Endothelial cell of umbilical vein (primary cell): Measurements from ENCODE around the gene TWIST2. TPM values are rescaled to one million over a fixed set of nuclear protein-coding genes. Genes with fewer than 3 reads are reported as not detected.

ENCODE experiments used
- BruUV-seq: library from RNA; stranded (reverse); fragments of 400-500 nt; replicated peaks from 2 replicates; lab custom pipeline; 2021; lab: Mats Ljungman, UMichigan
- CTCF ChIA-PET: fragments of 300-600, 350-600 bp; sonication (Branson Sonifier 250); formaldehyde crosslinking; loops from one replicate; lab custom pipeline; 2021; ENCODE audit warnings: antibody characterized with exemption, inconsistent platforms; lab: Charles Lee
- POLR2A ChIA-PET: fragments of 300-600, 350-600 bp; sonication (Branson Sonifier 250); formaldehyde crosslinking; loops from one replicate; lab custom pipeline; 2021; ENCODE audit warnings: antibody characterized with exemption, inconsistent platforms; lab: Charles Lee
- DNase-seq: peaks from one replicate; pipeline ENCODE4 v3.0.0-alpha.2; 2011; ENCODE audit warnings: low read depth, low spot score
- FAIRE-seq: peaks from 2 replicates; lab custom pipeline; 2011; peaks lifted over from hg19 to GRCh38; lab: Jason Lieb, UNC
- H2AFZ ChIP-seq: 2 replicates; pipeline ENCODE4 v1.6.0; 2012; ENCODE audit warnings: low read depth, low read length, control low read depth, inconsistent platforms
- H3K27ac ChIP-seq: 2 replicates; pipeline ENCODE4 v1.5.1; 2011; ENCODE audit warnings: low read depth, mild to moderate bottlenecking, control low read depth, low read length, moderate library complexity; ENCODE audit not compliant: insufficient read depth
- H3K27me3 ChIP-seq, 2 experiments: 2 replicates each; pipeline versions ENCODE4 v1.6.0 to v1.6.1; 2011; ENCODE audit warnings: low read length in 2 of 2, mixed read lengths in 1 of 2; ENCODE audit not compliant: control insufficient read depth in 2 of 2, insufficient read depth in 2 of 2
- H3K36me3 ChIP-seq, 2 experiments: 2 replicates in 1 of 2; 3 replicates in 1 of 2; pipeline ENCODE4 v1.5.1; 2011; ENCODE audit warnings: low read length in 2 of 2, mild to moderate bottlenecking in 1 of 2, moderate library complexity in 1 of 2; ENCODE audit not compliant: control insufficient read depth in 2 of 2, insufficient read depth in 2 of 2; ENCODE audit errors: extremely low read depth in 1 of 2
- H3K4me1 ChIP-seq: 3 replicates; pipeline ENCODE4 v1.5.1; 2011; ENCODE audit warnings: mild to moderate bottlenecking, low read length; ENCODE audit not compliant: control insufficient read depth, insufficient read depth; ENCODE audit errors: extremely low read depth
- H3K4me2 ChIP-seq: 2 replicates; pipeline ENCODE4 v1.6.1; 2011; ENCODE audit warnings: low read length, control low read depth, mixed read lengths; ENCODE audit not compliant: insufficient read depth
- H3K4me3 ChIP-seq, 3 experiments: fragments of 200-600 bp in 1 of 3; sonication (generic), shearing (Covaris generic) in 1 of 3; replicated peaks in 1 of 3; 2 replicates each; pipeline ENCODE4 v1.5.1; 2011 to 2016; ENCODE audit warnings: control low read depth in 3 of 3, low read length in 3 of 3, mild to moderate bottlenecking in 2 of 3, inconsistent platforms in 1 of 3, low read depth in 1 of 3, moderate library complexity in 1 of 3; ENCODE audit not compliant: insufficient read depth in 1 of 3
- H3K79me2 ChIP-seq: 2 replicates; pipeline ENCODE4 v1.6.0; 2012; ENCODE audit warnings: low read length, inconsistent platforms; ENCODE audit not compliant: control insufficient read depth, insufficient read depth
- H3K9ac ChIP-seq: replicated peaks from 2 replicates; pipeline ENCODE3; 2011; ENCODE audit warnings: low read length, control low read depth; ENCODE audit not compliant: insufficient read depth; ENCODE audit errors: extremely low read depth
- H3K9me1 ChIP-seq: replicated peaks from 3 replicates; pipeline ENCODE4 v1.6.0; 2011; ENCODE audit warnings: mild to moderate bottlenecking, low read length; ENCODE audit not compliant: control insufficient read depth, insufficient read depth; ENCODE audit errors: extremely low read depth
- H3K9me3 ChIP-seq: replicated peaks from 2 replicates; pipeline ENCODE4 v1.5.1; 2012; ENCODE audit warnings: low read length, inconsistent platforms; ENCODE audit not compliant: control insufficient read depth, insufficient read depth
- H4K20me1 ChIP-seq: replicated peaks from 2 replicates; pipeline ENCODE3; 2011; ENCODE audit warnings: mild to moderate bottlenecking, low read length; ENCODE audit not compliant: control insufficient read depth, insufficient read depth; ENCODE audit errors: extremely low read depth
- CTCF ChIP-seq, 2 donors: IDR thresholded peaks; 1 replicate in 1 of 2; 2 replicates in 1 of 2; pipeline ENCODE4 v1.5.1; 2011; ENCODE audit warnings: low read length in 2 of 2, mild to moderate bottlenecking in 2 of 2, moderate library complexity in 2 of 2, control low read depth in 1 of 2, inconsistent platforms in 1 of 2, low read depth in 1 of 2; ENCODE audit not compliant: insufficient read depth in 1 of 2; ENCODE audit errors: extremely low read depth in 1 of 2
- EZH2 ChIP-seq: IDR thresholded peaks from 2 replicates; pipeline ENCODE4 v1.6.1; 2012; ENCODE audit warnings: borderline replicate concordance, low read depth, mild to moderate bottlenecking, moderate library complexity, low read length, inconsistent platforms; ENCODE audit not compliant: severe bottlenecking
- FOS ChIP-seq: IDR thresholded peaks from 2 replicates; pipeline ENCODE4 v1.6.1; 2011; ENCODE audit warnings: mild to moderate bottlenecking, low read length, moderate library complexity, borderline replicate concordance; ENCODE audit not compliant: insufficient read depth
- GATA2 ChIP-seq: IDR thresholded peaks from 2 replicates; pipeline ENCODE4 v1.7.0; 2011; ENCODE audit warnings: low read depth, mild to moderate bottlenecking, moderate library complexity, mixed read lengths, low read length; ENCODE audit not compliant: insufficient read length, insufficient read depth
- JUN ChIP-seq: IDR thresholded peaks from 2 replicates; pipeline ENCODE4 v1.6.1; 2011; ENCODE audit warnings: borderline replicate concordance, low read depth; ENCODE audit not compliant: insufficient read length, insufficient read depth
- MAX ChIP-seq: IDR thresholded peaks from 2 replicates; pipeline ENCODE4 v1.6.1; 2011; ENCODE audit not compliant: insufficient read depth, insufficient read length
- MYC ChIP-seq: IDR thresholded peaks from one replicate; pipeline ENCODE4 v1.6.1; 2011; ENCODE audit warnings: mild to moderate bottlenecking, low read depth, low read length
- POLR2A ChIP-seq: IDR thresholded peaks from 2 replicates; pipeline ENCODE4 v1.6.1; 2012; ENCODE audit warnings: low read depth, mild to moderate bottlenecking, control low read depth, low read length
- POLR2AphosphoS5 ChIP-seq: IDR thresholded peaks from 2 replicates; pipeline ENCODE4 v1.6.1; 2012; ENCODE audit warnings: low read depth, mild to moderate bottlenecking, control low read depth, low read length, moderate library complexity; ENCODE audit not compliant: insufficient read depth
- dilution Hi-C: fragments of 300-500 bp; cut with MboI; formaldehyde crosslinking; loops from one replicate; pipeline ENCODE4 v1.15.0; 2019; ENCODE audit warnings: low sequenced_read_pairs; ENCODE audit not compliant: extremely low pct_ligation_motif_present
- intact Hi-C: fragments of 100-400 bp; cut with micrococcal nuclease; formaldehyde crosslinking; loops from one replicate; pipeline ENCODE4 v1.10.0; 2022
- polyA plus RNA-seq, 4 experiments: library from polyadenylated mRNA; depleted of rRNA in 3 of 4; stranded (reverse) in 3 of 4; unstranded in 1 of 4; fragments of >200 nt; gene quantifications; 2 replicates each; pipeline versions ENCODE4 v1.2.1 to v1.2.3, GENCODE V29; 2011 to 2012; ENCODE audit warnings: missing spikeins in 1 of 4
- total RNA-seq: library from RNA; stranded (reverse); gene quantifications from 2 replicates; pipeline ENCODE4 v1.2.3, GENCODE V29; 2021

TWIST2 gene
- total and polyA plus RNA-seq, 2 donors (not counting 3 experiments of a cell fraction or from before 2014, with no cell fraction given) = 2.3 to 3.4 TPM

GRCh38 chr2:238908960-238909951, 61.4 kb downstream of the TWIST2 start:
- FAIRE-seq (no peak), DNase-seq (peak; percentile 10)
- TF ChIP-seq POLR2AphosphoS5 (no peak), MAX (no peak), POLR2A (no peak), CTCF (IDR thresholded peaks at IDR 0.05; ENCODE audit: extremely low read depth in 1 of 2, insufficient read depth in 1 of 2, low read depth in 1 of 2, low read length in 2 of 2) (no peak), MYC (no peak), EZH2 (no peak), FOS (no peak), GATA2 (no peak), JUN (no peak)
- BruUV-seq = no TSS peak
- Histone ChIP-seq H3K4me2 (no peak overlapping the region), H3K36me3 (no peaks in the 10 kb centered on the region), H3K27me3 (no peaks in the 10 kb centered on the region), H3K27ac (no peak overlapping the region), H3K9me1 (no peaks in the 10 kb centered on the region), H3K79me2 (no peaks in the 10 kb centered on the region), H3K9ac (no peak overlapping the region), H3K9me3 (no peaks in the 10 kb centered on the region), H3K4me1 (no peaks in the 10 kb centered on the region), H2AFZ (no peak overlapping the region), H4K20me1 (no peaks in the 10 kb centered on the region), H3K4me3 (no peak overlapping the region)
- intact Hi-C loops (no loop called here), dilution Hi-C loops (no loop called here)
- ChIA-PET POLR2A (no interaction called here), CTCF (no interaction called here)
